IMR-90 (cell line): ENCODE results near the gene PREP. TPM values are rescaled to one million over a fixed set of nuclear protein-coding genes. Genes with fewer than 3 reads are reported as not detected.

ENCODE experiments used
- ATAC-seq: fragments of 200-7000 bp; cut with Tn5 transposase; 2 replicates; pipeline ENCODE4 v1.9.1; 2020; ENCODE audit warnings: low read depth, mild to moderate bottlenecking, moderate library complexity
- BruUV-seq: library from RNA; stranded (reverse); fragments of 400-500 nt; replicated peaks from 2 replicates; lab custom pipeline; 2021; lab: Mats Ljungman, UMichigan
- CTCF ChIA-PET: fragments of 300-600 bp; formaldehyde crosslinking; extraction: SDS; loops from one replicate; lab custom pipeline; 2021; ENCODE audit warnings: antibody characterized with exemption; lab: Yijun Ruan, JAX
- POLR2A ChIA-PET: fragments of 300-600 bp; sonication (Branson Sonifier 250); formaldehyde crosslinking; loops from one replicate; lab custom pipeline; 2022; ENCODE audit warnings: antibody characterized with exemption; ENCODE audit not compliant: unreplicated experiment; lab: Charles Lee
- DNase-seq: peaks from one replicate; pipeline ENCODE4 v3.0.0; 2013
- H2AFZ ChIP-seq: replicated peaks from 2 replicates; pipeline ENCODE3; 2013; ENCODE audit warnings: low read length, mild to moderate bottlenecking; ENCODE audit not compliant: poor library complexity
- H2AK5ac ChIP-seq: 2 replicates; pipeline ENCODE4 v1.6.1; 2013; ENCODE audit warnings: low read depth, low read length, inconsistent platforms
- H2AK9ac ChIP-seq: replicated peaks from 2 replicates; pipeline ENCODE3; 2013; ENCODE audit warnings: mild to moderate bottlenecking, low read depth, low read length, moderate library complexity; ENCODE audit not compliant: poor library complexity
- H2BK120ac ChIP-seq: 2 replicates; pipeline ENCODE4 v1.6.1; 2013; ENCODE audit warnings: low read depth, low read length, inconsistent platforms
- H2BK15ac ChIP-seq: 3 replicates; pipeline ENCODE4 v1.6.1; 2013; ENCODE audit warnings: low read depth, low read length, inconsistent platforms
- H2BK20ac ChIP-seq: 2 replicates; pipeline ENCODE4 v1.6.1; 2013; ENCODE audit warnings: low read depth, mild to moderate bottlenecking, inconsistent platforms, low read length, moderate library complexity
- H2BK5ac ChIP-seq: 2 replicates; pipeline ENCODE4 v1.6.1; 2013; ENCODE audit warnings: mild to moderate bottlenecking, low read depth, low read length, inconsistent platforms; ENCODE audit not compliant: poor library complexity, severe bottlenecking
- H3K14ac ChIP-seq: replicated peaks from 2 replicates; pipeline ENCODE4 v1.6.1; 2013; ENCODE audit warnings: low read depth, low read length, inconsistent platforms
- H3K18ac ChIP-seq: 2 replicates; pipeline ENCODE4 v1.6.1; 2013; ENCODE audit warnings: low read depth, low read length, control low read depth
- H3K23ac ChIP-seq: 2 replicates; pipeline ENCODE4 v1.6.1; 2013; ENCODE audit warnings: low read depth, low read length, inconsistent platforms
- H3K27ac ChIP-seq: 2 replicates; pipeline ENCODE4 v1.5.1; 2013; ENCODE audit warnings: mild to moderate bottlenecking, control low read depth, low read length; ENCODE audit not compliant: insufficient read depth
- H3K27me3 ChIP-seq: 2 replicates; pipeline ENCODE4 v1.6.1; 2013; ENCODE audit warnings: low read length; ENCODE audit not compliant: control insufficient read depth, insufficient read depth
- H3K36me3 ChIP-seq: 2 replicates; pipeline ENCODE4 v1.6.1; 2013; ENCODE audit warnings: low read length, mixed read lengths; ENCODE audit not compliant: control insufficient read depth, insufficient read depth
- H3K4ac ChIP-seq: 2 replicates; pipeline ENCODE4 v1.6.1; 2013; ENCODE audit warnings: low read depth, low read length, inconsistent platforms
- H3K4me1 ChIP-seq: 2 replicates; pipeline ENCODE4 v1.6.1; 2013; ENCODE audit warnings: low read length, mixed read lengths; ENCODE audit not compliant: control insufficient read depth, insufficient read depth
- H3K4me2 ChIP-seq: 2 replicates; pipeline ENCODE4 v1.6.1; 2013; ENCODE audit warnings: low read depth, mild to moderate bottlenecking, control low read depth, low read length, moderate library complexity
- H3K4me3 ChIP-seq: 2 replicates; pipeline ENCODE4 v1.5.1; 2013; ENCODE audit warnings: low read depth, mild to moderate bottlenecking, control low read depth, low read length, moderate library complexity; ENCODE audit not compliant: insufficient read depth
- H3K56ac ChIP-seq: 2 replicates; pipeline ENCODE4 v1.6.1; 2013; ENCODE audit warnings: low read length, inconsistent platforms; ENCODE audit not compliant: insufficient read depth; ENCODE audit errors: extremely low read depth
- H3K79me1 ChIP-seq, 2 experiments: 2 replicates each; pipeline ENCODE4 v1.6.1; 2013; ENCODE audit warnings: low read length in 2 of 2, inconsistent platforms in 1 of 2, low read depth in 1 of 2
- H3K9ac ChIP-seq: 2 replicates; pipeline ENCODE4 v1.6.1; 2013; ENCODE audit warnings: low read depth, low read length, control low read depth
- H3K9me1 ChIP-seq: 2 replicates; pipeline ENCODE4 v1.6.1; 2013; ENCODE audit warnings: low read length, inconsistent platforms; ENCODE audit not compliant: insufficient read depth
- H3K9me3 ChIP-seq: 2 replicates; pipeline ENCODE4 v1.6.1; 2013; ENCODE audit warnings: low read length; ENCODE audit not compliant: control insufficient read depth, insufficient read depth
- H4K20me1 ChIP-seq: 2 replicates; pipeline ENCODE4 v1.6.1; 2013; ENCODE audit warnings: low read length, inconsistent platforms; ENCODE audit not compliant: insufficient read depth
- H4K5ac ChIP-seq: 2 replicates; pipeline ENCODE4 v1.6.1; 2013; ENCODE audit warnings: mild to moderate bottlenecking, low read depth, low read length, control low read depth
- H4K8ac ChIP-seq, 2 experiments: 2 replicates each; pipeline ENCODE4 v1.6.1; 2013; ENCODE audit warnings: low read depth in 2 of 2, low read length in 2 of 2, control low read depth in 1 of 2, inconsistent platforms in 1 of 2
- H4K91ac ChIP-seq: 2 replicates; pipeline ENCODE4 v1.6.1; 2013; ENCODE audit warnings: low read depth, low read length, inconsistent platforms; ENCODE audit not compliant: insufficient read depth
- CEBPB ChIP-seq: IDR thresholded peaks from 2 replicates; pipeline ENCODE4 v1.6.1; 2012; ENCODE audit warnings: low read depth, low read length, improper control_type of control experiment
- FOS ChIP-seq: fragments of 150-350 bp; IDR thresholded peaks from 2 replicates; pipeline ENCODE4 v1.6.1; 2016; ENCODE audit warnings: low read depth, low read length
- MAFK ChIP-seq: IDR thresholded peaks from 2 replicates; pipeline ENCODE4 v1.6.1; 2012; ENCODE audit warnings: low read depth, low read length, improper control_type of control experiment
- MAZ ChIP-seq: IDR thresholded peaks from 2 replicates; pipeline ENCODE4 v1.6.1; 2012; ENCODE audit warnings: low read depth, mild to moderate bottlenecking, low read length, improper control_type of control experiment, moderate library complexity, borderline replicate concordance
- RFX5 ChIP-seq: IDR thresholded peaks from 2 replicates; pipeline ENCODE4 v1.8.0; 2012; ENCODE audit warnings: low read depth, mild to moderate bottlenecking, low read length, moderate library complexity
- WGBS, 2 experiments: methylation state at CpG; one replicate each; pipeline versions ENCODE4 v1.1.5 to v1.1.7; 2013; ENCODE audit warnings: missing lambda C conversion rate in 2 of 2; ENCODE audit not compliant: insufficient read length in 1 of 2; ENCODE audit errors: extremely low coverage in 2 of 2; 5-methylcytosine and 5-hydroxymethylcytosine counted together
- dilution Hi-C: fragments of 300-500 bp; cut with HindIII; formaldehyde crosslinking; loops from one replicate; pipeline ENCODE4 v1.14.3; 2018; ENCODE audit warnings: low sequenced_read_pairs; ENCODE audit not compliant: unreplicated experiment
- in situ Hi-C: fragments of 300-500 bp; cut with MboI; formaldehyde crosslinking; loops from 3 replicates; pipeline ENCODE4 v1.14.3; 2019; ENCODE audit warnings: low sequenced_read_pairs, inconsistent platforms, mixed read lengths
- intact Hi-C: fragments of 100-400 bp; cut with micrococcal nuclease; formaldehyde crosslinking; loops from 2 replicates; pipeline ENCODE4 v1.10.0; 2022
- polyA plus RNA-seq, 3 experiments: library from polyadenylated mRNA; depleted of rRNA; stranded (reverse); fragments of >200 nt; gene quantifications; 2 replicates each; pipeline ENCODE4 v1.2.3, GENCODE V29; 2012; ENCODE audit warnings: low replicate concordance in 1 of 3
- total RNA-seq: library from RNA; depleted of rRNA; stranded (reverse); fragments of >200 nt; gene quantifications from 2 replicates; pipeline ENCODE4 v1.2.3, GENCODE V29; 2012

The PREP gene
- total and polyA plus RNA-seq, 2 of the 4 experiments (the other 2 are of a cell fraction): 21.0 to 25.7 TPM

DNA sequence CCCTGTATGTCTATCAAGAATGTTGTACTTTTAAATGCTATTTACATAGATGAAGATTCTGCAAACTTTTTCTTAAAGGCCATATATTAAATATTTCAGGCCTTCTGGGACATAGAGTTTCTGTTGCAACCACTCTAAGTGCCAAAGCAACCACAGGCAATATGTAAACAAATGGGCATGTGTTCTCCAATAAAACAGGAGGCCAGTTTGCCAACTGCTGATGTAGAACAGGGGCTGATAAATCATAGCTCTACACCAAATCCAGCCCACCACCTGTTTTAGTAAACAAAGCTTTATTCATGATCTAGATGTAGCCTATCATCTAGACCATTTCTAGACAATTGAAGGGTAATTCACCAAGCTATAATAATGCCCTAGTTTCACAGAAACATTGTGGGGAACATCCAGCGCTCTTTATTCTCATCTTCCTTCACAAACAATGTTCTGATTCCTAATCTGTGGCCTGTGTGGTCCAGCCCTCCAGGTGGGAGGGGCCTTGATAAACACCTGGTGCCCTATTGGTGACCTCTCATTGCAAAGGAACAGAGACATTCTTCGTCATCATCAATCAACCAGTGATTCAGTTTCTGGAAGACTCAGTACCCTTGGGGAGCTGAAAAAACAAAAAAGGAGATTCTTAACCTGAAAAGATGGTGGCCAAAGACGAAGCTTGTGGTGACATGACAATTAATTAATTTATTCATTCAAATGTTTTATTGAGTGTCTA lies 80.2 kb downstream of the PREP start:
- Histone ChIP-seq H3K4me3 (no peak overlapping the region), H3K9ac (no peak overlapping the region), H2AFZ (no peak overlapping the region), H3K36me3 (peaks cover 12% of the 10 kb centered on the region), H2BK20ac (no peak overlapping the region), H3K56ac (no peak overlapping the region), H3K27ac (no peak overlapping the region), H2BK15ac (no peak overlapping the region), H4K91ac (no peak overlapping the region), H3K9me1 (peaks cover 12% of the 10 kb centered on the region), H4K5ac (no peak overlapping the region), H4K20me1 (peaks cover 11% of the 10 kb centered on the region; the same call in 1 of the 2 replicates), H3K4ac (no peak overlapping the region), H4K8ac (no peak overlapping the region), H3K79me1 (peaks cover 0 to 22% of the 10 kb centered on the region in 2 experiments; a peak in 3 of 4 replicates), H2BK5ac (no peak overlapping the region), H3K27me3 (no peaks in the 10 kb centered on the region), H3K18ac (no peak overlapping the region), H2AK5ac (no peak overlapping the region), H3K9me3 (no peaks in the 10 kb centered on the region), H3K4me1 (peaks cover 2% of the 10 kb centered on the region; the same call in 1 of the 2 replicates), H3K23ac (no peak overlapping the region), H3K4me2 (no peak overlapping the region), H3K14ac (no peak overlapping the region), H2AK9ac (no peak overlapping the region), H2BK120ac (no peak overlapping the region)
- ChIA-PET CTCF (interaction anchor here (0.6 kb wide), 1 partner anchor 245 kb away, joined by 3 read pairs; no protein-coding TSS in a partner anchor), POLR2A (no interaction called here)
- 80% methylated on average over 1 of the region's 3 CpGs; no CpG with 5 or more reads in 1 of the 2 experiments for WGBS, 2 experiments
- TF ChIP-seq MAFK (no peak), MAZ (no peak), CEBPB (no peak), RFX5 (no peak), FOS (no peak)
- ATAC-seq (no peak), DNase-seq (no peak)
- dilution Hi-C loops: no loop called here
- in situ Hi-C loops: no loop called here
- BruUV-seq: no TSS peak
- intact Hi-C loops: no loop called here
